BJ (cell line): ENCODE data around the gene ABHD16B. TPM values are rescaled to one million over a fixed set of nuclear protein-coding genes. Genes with fewer than 3 reads are reported as not detected.

Experiments used
- CTCF ChIA-PET: fragments of 350-600 bp; formaldehyde crosslinking; extraction: SDS; loops from one replicate; lab custom pipeline; 2021; ENCODE audit warnings: antibody characterized with exemption, inconsistent platforms; lab: Yijun Ruan, JAX
- POLR2A ChIA-PET: fragments of 300-600 bp; sonication (Branson Sonifier 250); formaldehyde crosslinking; extraction: SDS; loops from one replicate; lab custom pipeline; 2021; ENCODE audit warnings: antibody characterized with exemption; lab: Charles Lee
- DNase-seq: peaks from one replicate; pipeline ENCODE4 v3.0.0-alpha.2; 2011; ENCODE audit warnings: low read depth
- H3K27me3 ChIP-seq: 2 replicates; pipeline ENCODE4 v1.6.0; 2011; ENCODE audit warnings: low read length; ENCODE audit not compliant: control insufficient read depth, insufficient read depth
- H3K36me3 ChIP-seq: 2 replicates; pipeline ENCODE4 v1.5.1; 2011; ENCODE audit warnings: low read length; ENCODE audit not compliant: control insufficient read depth, insufficient read depth
- H3K4me3 ChIP-seq: 2 replicates; pipeline ENCODE4 v1.5.1; 2011; ENCODE audit warnings: low read depth, mild to moderate bottlenecking, control low read depth, low read length
- CTCF ChIP-seq: IDR thresholded peaks from 2 replicates; pipeline ENCODE4 v1.5.1; 2011; ENCODE audit warnings: low read depth, mild to moderate bottlenecking, control low read depth, inconsistent platforms, low read length, moderate library complexity; ENCODE audit not compliant: insufficient read depth
- polyA plus RNA-seq: library from polyadenylated mRNA; depleted of rRNA; stranded (reverse); fragments of >200 nt; gene quantifications from 2 replicates; pipeline ENCODE4 v1.2.3, GENCODE V29; 2011

ABHD16B gene
- polyA plus RNA-seq, 1 experiment = not detected

- Histone ChIP-seq H3K36me3 (no peaks in the 10 kb centered on the region), H3K4me3 (peak overlapping the region; percentile 6; the same call in 1 of the 2 replicates), H3K27me3 (peaks cover 2% of the 10 kb centered on the region)
- CTCF ChIA-PET = interaction anchor here (0.8 to 3.0 kb wide), 5 partner anchors 10 to 317 kb away, joined by 3 to 16 read pairs (median 4); partner anchors contain the start of genes PTK6 and TPD52L2
- DNase-seq = no peak
- TF ChIP-seq CTCF = no peak
- POLR2A ChIA-PET = no interaction called here
Observed at GRCh38 chr20:63854766-63855362, 6.4 kb upstream of the ABHD16B start.

GRCh38 chr20:63855363-63856097 lies 5.8 kb upstream of the ABHD16B start:
- DNase-seq = no peak

GRCh38 chr20:63856098-63856511 lies 5.2 kb upstream of the ABHD16B start:
- DNase-seq = no peak
- POLR2A ChIA-PET = interaction anchor here (0.8 kb wide), 1 partner anchor 87 kb away, joined by 3 read pairs; no protein-coding TSS in a partner anchor
- Histone ChIP-seq H3K27me3 (peaks cover 2% of the 10 kb centered on the region), H3K4me3 (no peak overlapping the region), H3K36me3 (peaks cover 1% of the 10 kb centered on the region; the same call in 1 of the 2 replicates)
- TF ChIP-seq CTCF = no peak
- CTCF ChIA-PET = interaction anchor here (3.0 kb wide), 1 partner anchor 8 kb away, joined by 16 read pairs; the partner anchor contains the start of gene TPD52L2

More at GRCh38 chr20:63855363-63856097, 5.8 kb upstream of the ABHD16B start:
- Histone ChIP-seq H3K36me3 (no peaks in the 10 kb centered on the region), H3K4me3 (peak overlapping the region; percentile 6; the same call in 1 of the 2 replicates), H3K27me3 (peaks cover 2% of the 10 kb centered on the region)
- TF ChIP-seq CTCF = no peak
- ChIA-PET POLR2A (no interaction called here), CTCF (interaction anchor here (0.8 to 3.0 kb wide), 4 partner anchors 9 to 318 kb away, joined by 3 to 16 read pairs (median 4); partner anchors contain the start of genes PTK6 and TPD52L2)

GRCh38 chr20:63857764-63858392 lies 3.4 kb upstream of the ABHD16B start:
- peaks cover 2% of the 10 kb centered on the region for H3K27me3 ChIP-seq
- no peak for TF ChIP-seq CTCF
- DNase-seq = no peak
- ChIA-PET POLR2A (no interaction called here), CTCF (interaction anchor here (0.9 to 1.6 kb wide), 2 partner anchors 72 to 116 kb away, joined by 3 to 6 read pairs; no protein-coding TSS in a partner anchor)
- peaks cover 13% of the 10 kb centered on the region for H3K36me3 ChIP-seq
- H3K4me3 ChIP-seq = no peak overlapping the region
